Right lobe of liver (tissue), 4 donors: ENCODE results near the gene DLGAP4.

ENCODE experiments used
- POLR2A ChIP-seq: fragments of 450-650 bp; IDR thresholded peaks from one replicate; pipeline ENCODE4 v1.6.1; 2017; ENCODE audit warnings: antibody characterized with exemption, mild to moderate bottlenecking
- TF ChIP-seq, protein P1 (sequence below), 4 donors: fragments of 200-600 bp in 3 of 4; fragments of 450-650 bp in 1 of 4; IDR thresholded peaks; one replicate each; pipeline versions ENCODE4 v1.5.1 to v1.8.0; 2016 to 2022; ENCODE audit warnings: antibody characterized with exemption in 4 of 4, mild to moderate bottlenecking in 2 of 4
- donor health status: DM: no; HTN: no; CAD: no.
- donor health status: DM: no; HTN: no; CAD: no.
- donor health status: DM: no; HTN: yes; CAD: no.

GRCh38 chr20:36439040-36439730, 133.0 kb downstream of the DLGAP4 start:
- TF ChIP-seq, protein P1, sequence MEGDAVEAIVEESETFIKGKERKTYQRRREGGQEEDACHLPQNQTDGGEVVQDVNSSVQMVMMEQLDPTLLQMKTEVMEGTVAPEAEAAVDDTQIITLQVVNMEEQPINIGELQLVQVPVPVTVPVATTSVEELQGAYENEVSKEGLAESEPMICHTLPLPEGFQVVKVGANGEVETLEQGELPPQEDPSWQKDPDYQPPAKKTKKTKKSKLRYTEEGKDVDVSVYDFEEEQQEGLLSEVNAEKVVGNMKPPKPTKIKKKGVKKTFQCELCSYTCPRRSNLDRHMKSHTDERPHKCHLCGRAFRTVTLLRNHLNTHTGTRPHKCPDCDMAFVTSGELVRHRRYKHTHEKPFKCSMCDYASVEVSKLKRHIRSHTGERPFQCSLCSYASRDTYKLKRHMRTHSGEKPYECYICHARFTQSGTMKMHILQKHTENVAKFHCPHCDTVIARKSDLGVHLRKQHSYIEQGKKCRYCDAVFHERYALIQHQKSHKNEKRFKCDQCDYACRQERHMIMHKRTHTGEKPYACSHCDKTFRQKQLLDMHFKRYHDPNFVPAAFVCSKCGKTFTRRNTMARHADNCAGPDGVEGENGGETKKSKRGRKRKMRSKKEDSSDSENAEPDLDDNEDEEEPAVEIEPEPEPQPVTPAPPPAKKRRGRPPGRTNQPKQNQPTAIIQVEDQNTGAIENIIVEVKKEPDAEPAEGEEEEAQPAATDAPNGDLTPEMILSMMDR (IDR thresholded peaks at IDR 0.05) = peak; percentile 81 to 91 (median 84)
- TF ChIP-seq POLR2A = no peak
